Measurements from ENCODE around the gene CCDC136. TPM values are rescaled to one million over a fixed set of nuclear protein-coding genes. Genes with fewer than 3 reads are reported as not detected.

CCDC136 gene
- total RNA-seq, 1 donor from 2014 or later, result 44.2 TPM

- TF ChIP-seq CTCF (conservative IDR thresholded peaks at IDR 0.05), result no peak
- DNase-seq (ENCODE audit: extremely low spot score, unreplicated experiment), result no peak
- Mint-ChIP-seq H3K4me1 (ENCODE audit: unreplicated experiment) (peaks cover 12% of the 10 kb centered on the region), H3K27ac (no peak overlapping the region), H3K4me3 (no peak overlapping the region), H3K9me3 (no peaks in the 10 kb centered on the region), H3K36me3 (no peaks in the 10 kb centered on the region), H3K27me3 (peaks cover 11% of the 10 kb centered on the region)
Observed at GRCh38 chr7:128835231-128835751, 43.5 kb downstream of the CCDC136 start.

DNA sequence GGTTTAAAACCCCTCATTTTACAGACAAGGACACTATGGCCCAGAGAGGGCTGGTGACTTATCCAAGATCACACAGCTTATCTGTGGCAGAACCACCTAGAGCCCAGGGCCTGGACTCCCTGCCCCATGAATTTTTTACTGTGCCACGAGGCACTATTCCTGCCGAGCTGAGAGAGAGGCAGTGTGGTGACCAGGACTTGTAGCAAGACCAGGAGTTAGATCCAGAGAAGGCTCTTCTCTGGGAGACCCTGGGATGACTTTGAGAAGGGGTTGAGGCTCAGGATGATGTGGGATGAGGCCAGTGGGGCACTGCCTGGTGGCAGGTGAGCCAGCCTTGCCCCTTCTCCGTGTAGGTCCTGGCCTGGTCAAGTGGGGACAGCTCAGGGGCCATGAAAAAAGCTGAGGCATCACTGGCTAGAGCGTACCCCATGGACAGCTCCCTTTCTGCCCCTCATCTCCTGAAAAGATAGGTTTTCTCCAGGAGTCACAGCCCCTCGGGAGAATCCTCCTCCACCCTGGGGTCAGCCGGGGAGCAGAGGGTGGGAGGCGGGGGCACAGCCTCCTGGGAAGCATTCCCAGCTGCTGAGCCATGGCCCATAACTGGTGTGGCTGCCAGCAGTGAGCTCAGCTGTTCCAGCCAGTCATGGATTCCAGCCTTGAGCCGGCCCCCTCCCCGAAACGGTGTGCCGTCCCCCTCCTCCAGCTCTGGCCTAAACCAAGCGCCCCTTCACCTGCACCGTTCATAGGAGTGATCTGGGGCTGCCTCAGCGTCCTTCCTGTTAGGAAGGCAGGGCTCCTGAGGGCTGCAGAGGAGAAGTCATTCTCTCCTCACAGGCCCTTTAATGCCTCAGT, 44.2 kb downstream of the CCDC136 start:
- Mint-ChIP-seq H3K4me1 (ENCODE audit: unreplicated experiment) (peaks cover 12% of the 10 kb centered on the region), H3K27ac (no peak overlapping the region), H3K36me3 (no peaks in the 10 kb centered on the region), H3K4me3 (no peak overlapping the region), H3K27me3 (peaks cover 7% of the 10 kb centered on the region), H3K9me3 (no peaks in the 10 kb centered on the region)
- TF ChIP-seq CTCF (conservative IDR thresholded peaks at IDR 0.05), result no peak
- no peak for DNase-seq (ENCODE audit: extremely low spot score, unreplicated experiment)

DNA sequence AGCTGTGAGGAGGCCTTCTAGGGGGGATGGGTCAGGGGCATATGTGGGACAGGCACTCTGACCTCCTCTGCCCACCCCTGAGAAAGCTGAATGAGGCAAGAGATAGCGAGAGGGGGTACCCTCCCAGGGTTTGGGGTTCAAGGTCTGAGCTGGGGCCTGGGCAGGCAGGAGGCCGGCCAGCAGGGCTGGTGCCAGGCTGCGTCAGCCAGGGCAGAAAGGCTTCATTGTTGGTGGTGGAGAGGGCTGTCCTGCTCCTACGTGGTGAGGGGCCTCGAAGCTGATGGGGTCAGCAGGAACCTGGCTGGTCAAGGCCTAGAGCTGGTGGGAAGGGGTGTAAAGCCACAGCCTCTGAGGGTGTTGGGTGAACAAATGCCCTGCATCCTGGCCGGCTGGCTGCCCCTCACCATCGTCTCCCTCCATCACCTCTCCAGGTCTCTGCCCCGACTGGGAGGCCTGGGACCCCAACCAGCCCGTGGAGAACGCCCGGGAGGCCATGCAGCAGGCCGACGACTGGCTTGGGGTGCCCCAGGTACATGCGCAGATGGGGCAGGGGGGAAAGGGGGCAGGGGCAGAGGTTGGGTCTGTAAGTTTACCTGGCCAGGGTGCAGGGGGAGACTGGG, 45.1 kb downstream of the CCDC136 start:
- peaks cover 12% of the 10 kb centered on the region for H3K4me1 Mint-ChIP-seq (ENCODE audit: unreplicated experiment)
- H3K27ac Mint-ChIP-seq, result no peak overlapping the region
- no peak for DNase-seq (ENCODE audit: extremely low spot score, unreplicated experiment)
- H3K9me3 Mint-ChIP-seq, result no peaks in the 10 kb centered on the region
- no peak for TF ChIP-seq CTCF (conservative IDR thresholded peaks at IDR 0.05)
- H3K4me3 Mint-ChIP-seq, result no peak overlapping the region
- H3K27me3 Mint-ChIP-seq, result peaks cover 4% of the 10 kb centered on the region
- H3K36me3 Mint-ChIP-seq, result no peaks in the 10 kb centered on the region

- H3K27ac Mint-ChIP-seq, result no peak overlapping the region
- TF ChIP-seq CTCF (conservative IDR thresholded peaks at IDR 0.05), result no peak
- no peaks in the 10 kb centered on the region for H3K9me3 Mint-ChIP-seq
- H3K4me3 Mint-ChIP-seq, result no peak overlapping the region
- H3K36me3 Mint-ChIP-seq, result no peaks in the 10 kb centered on the region
- DNase-seq (ENCODE audit: extremely low spot score, unreplicated experiment), result no peak
- peaks cover 4% of the 10 kb centered on the region for H3K27me3 Mint-ChIP-seq
- peaks cover 12% of the 10 kb centered on the region for H3K4me1 Mint-ChIP-seq (ENCODE audit: unreplicated experiment)
Observed at GRCh38 chr7:128837521-128837921, 45.8 kb downstream of the CCDC136 start.

GRCh38 chr7:128838109-128838779, 46.5 kb downstream of the CCDC136 start:
- no peaks in the 10 kb centered on the region for H3K9me3 Mint-ChIP-seq
- no peak for DNase-seq (ENCODE audit: extremely low spot score, unreplicated experiment)
- peaks cover 4% of the 10 kb centered on the region for H3K27me3 Mint-ChIP-seq
- no peaks in the 10 kb centered on the region for H3K36me3 Mint-ChIP-seq
- H3K27ac Mint-ChIP-seq, result no peak overlapping the region
- H3K4me3 Mint-ChIP-seq, result no peak overlapping the region
- peaks cover 12% of the 10 kb centered on the region for H3K4me1 Mint-ChIP-seq (ENCODE audit: unreplicated experiment)
- TF ChIP-seq CTCF (conservative IDR thresholded peaks at IDR 0.05), result no peak

Data from type B pancreatic cell (in vitro differentiated cells).